ENCODE results near the gene ARHGAP18.

ARHGAP18 gene

GRCh38 chr6:129678463-129678862, 31.5 kb downstream of the ARHGAP18 start:
- DNase-seq (ENCODE audit: extremely low read depth, low read depth): no peak
- TF ChIP-seq CTCF (IDR thresholded peaks at IDR 0.05; ENCODE audit: low read depth, low read length): no peak

GRCh38 chr6:129677620-129678325, 32.2 kb downstream of the ARHGAP18 start:
- no peak for DNase-seq (ENCODE audit: extremely low read depth, low read depth)

GRCh38 chr6:129675669-129676472, 34.1 kb downstream of the ARHGAP18 start:
- DNase-seq (ENCODE audit: extremely low read depth, low read depth): no peak
- no peak for TF ChIP-seq CTCF (IDR thresholded peaks at IDR 0.05; ENCODE audit: low read depth, low read length)

More at GRCh38 chr6:129677620-129678325, 32.2 kb downstream of the ARHGAP18 start:
- no peak for TF ChIP-seq CTCF (IDR thresholded peaks at IDR 0.05; ENCODE audit: low read depth, low read length)

GRCh38 chr6:129673748-129674147, 36.2 kb downstream of the ARHGAP18 start:
- TF ChIP-seq CTCF (IDR thresholded peaks at IDR 0.05; ENCODE audit: low read depth, low read length): no peak
- no peak for DNase-seq (ENCODE audit: extremely low read depth, low read depth)

GRCh38 chr6:129672881-129673631, 36.9 kb downstream of the ARHGAP18 start:
- no peak for TF ChIP-seq CTCF (IDR thresholded peaks at IDR 0.05; ENCODE audit: low read depth, low read length)
- no peak for DNase-seq (ENCODE audit: extremely low read depth, low read depth)

- no peak for DNase-seq (ENCODE audit: extremely low read depth, low read depth)
- TF ChIP-seq CTCF (IDR thresholded peaks at IDR 0.05; ENCODE audit: low read depth, low read length): no peak
Measured at GRCh38 chr6:129672341-129672682, 37.7 kb downstream of the ARHGAP18 start.

Measured in AG09319 (cell line).